ENCODE results near the gene PHACTR1. TPM values are rescaled to one million over a fixed set of nuclear protein-coding genes. Genes with fewer than 3 reads are reported as not detected.
"Not testable (repeated sequence)": the region's sequence is repeated elsewhere in the genome, so short reads cannot be mapped to it uniquely, and the experiment has no call there.

Gene PHACTR1
- total RNA-seq, 2 donors from 2014 or later = 2.8 to 6.3 TPM

DNA sequence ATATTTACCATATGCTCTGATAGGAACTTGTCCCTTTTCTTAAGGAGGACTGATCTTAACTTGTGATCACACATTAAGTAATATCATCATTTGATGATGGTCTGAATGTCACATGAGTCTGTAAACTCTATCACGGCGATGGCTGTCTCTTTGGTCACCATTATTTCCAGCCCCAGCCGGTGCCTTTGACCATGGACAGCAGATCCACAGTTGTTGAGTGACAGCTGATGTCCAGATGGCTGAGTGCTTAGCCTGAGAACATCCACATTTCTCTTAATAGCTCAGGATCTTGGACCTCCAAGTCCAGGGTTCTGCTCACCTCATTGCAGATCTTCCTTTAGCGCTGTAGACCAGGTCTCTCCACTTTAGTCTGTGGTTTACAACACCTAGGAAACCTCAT is 440.7 kb downstream of the PHACTR1 start:
- Histone ChIP-seq H3K4me1 (ENCODE audit: control insufficient read depth, insufficient read depth, low read length) (no peaks in the 10 kb centered on the region), H3K9me3 (ENCODE audit: control insufficient read depth, low read length) (no peaks in the 10 kb centered on the region), H3K36me3 (ENCODE audit: control insufficient read depth, insufficient read depth, low read length) (peaks cover 9% of the 10 kb centered on the region), H3K4me3 (ENCODE audit: low read length) (no peak overlapping the region), H3K27ac (ENCODE audit: low read depth, low read length) (no peak overlapping the region), H3K27me3 (ENCODE audit: control insufficient read depth, insufficient read depth, low read length, poor library complexity, severe bottlenecking) (no peaks in the 10 kb centered on the region), H3K9ac (ENCODE audit: extremely low read depth, low read length, poor library complexity, severe bottlenecking) (no peak overlapping the region)
- no peaks in the 10 kb centered on the region for H3K9me3 Mint-ChIP-seq
- TF ChIP-seq, protein P1, sequence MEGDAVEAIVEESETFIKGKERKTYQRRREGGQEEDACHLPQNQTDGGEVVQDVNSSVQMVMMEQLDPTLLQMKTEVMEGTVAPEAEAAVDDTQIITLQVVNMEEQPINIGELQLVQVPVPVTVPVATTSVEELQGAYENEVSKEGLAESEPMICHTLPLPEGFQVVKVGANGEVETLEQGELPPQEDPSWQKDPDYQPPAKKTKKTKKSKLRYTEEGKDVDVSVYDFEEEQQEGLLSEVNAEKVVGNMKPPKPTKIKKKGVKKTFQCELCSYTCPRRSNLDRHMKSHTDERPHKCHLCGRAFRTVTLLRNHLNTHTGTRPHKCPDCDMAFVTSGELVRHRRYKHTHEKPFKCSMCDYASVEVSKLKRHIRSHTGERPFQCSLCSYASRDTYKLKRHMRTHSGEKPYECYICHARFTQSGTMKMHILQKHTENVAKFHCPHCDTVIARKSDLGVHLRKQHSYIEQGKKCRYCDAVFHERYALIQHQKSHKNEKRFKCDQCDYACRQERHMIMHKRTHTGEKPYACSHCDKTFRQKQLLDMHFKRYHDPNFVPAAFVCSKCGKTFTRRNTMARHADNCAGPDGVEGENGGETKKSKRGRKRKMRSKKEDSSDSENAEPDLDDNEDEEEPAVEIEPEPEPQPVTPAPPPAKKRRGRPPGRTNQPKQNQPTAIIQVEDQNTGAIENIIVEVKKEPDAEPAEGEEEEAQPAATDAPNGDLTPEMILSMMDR (conservative IDR thresholded peaks at IDR 0.05) = no peak
- no peaks in the 10 kb centered on the region for H3K27me3 Mint-ChIP-seq (ENCODE audit: insufficient read depth)
- H3K27ac Mint-ChIP-seq = no peak overlapping the region
- 94 to 95% methylated on average over 4 of the region's 4 CpGs for WGBS, 2 experiments (ENCODE audit: insufficient coverage in 1 of 2, insufficient read length in 1 of 2)
- H3K4me1 Mint-ChIP-seq = no peaks in the 10 kb centered on the region
- no peaks in the 10 kb centered on the region for H3K36me3 Mint-ChIP-seq (ENCODE audit: low read depth)
- no peak overlapping the region for H3K4me3 Mint-ChIP-seq
- no peak for DNase-seq

DNA sequence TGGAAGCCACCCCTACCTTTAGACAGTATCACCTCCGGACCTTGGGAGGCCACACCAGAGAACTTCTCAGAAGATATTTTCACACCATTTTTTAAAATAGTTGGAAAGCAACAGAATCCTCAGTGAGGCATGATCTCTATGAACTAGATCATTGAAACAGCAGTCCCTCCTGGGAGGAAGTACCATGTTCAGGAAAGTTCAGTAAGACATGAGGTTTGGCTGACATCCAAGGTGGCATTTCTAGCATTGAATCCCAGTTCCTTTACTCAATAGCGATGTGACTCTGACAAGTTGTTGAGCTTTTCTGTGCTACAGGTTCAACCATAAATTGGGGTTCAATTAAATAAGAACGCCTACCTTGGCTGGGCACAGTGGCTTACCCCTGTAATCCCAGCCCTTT is 442.7 kb downstream of the PHACTR1 start:
- TF ChIP-seq, protein P1 (conservative IDR thresholded peaks at IDR 0.05) = no peak
- Histone ChIP-seq H3K4me1 (ENCODE audit: control insufficient read depth, insufficient read depth, low read length) (no peaks in the 10 kb centered on the region), H3K36me3 (ENCODE audit: control insufficient read depth, insufficient read depth, low read length) (peaks cover 9% of the 10 kb centered on the region), H3K4me3 (ENCODE audit: low read length) (no peak overlapping the region), H3K9ac (ENCODE audit: extremely low read depth, low read length, poor library complexity, severe bottlenecking) (no peak overlapping the region), H3K27ac (ENCODE audit: low read depth, low read length) (no peak overlapping the region), H3K9me3 (ENCODE audit: control insufficient read depth, low read length) (no peaks in the 10 kb centered on the region), H3K27me3 (ENCODE audit: control insufficient read depth, insufficient read depth, low read length, poor library complexity, severe bottlenecking) (no peaks in the 10 kb centered on the region)
- Mint-ChIP-seq H3K36me3 (ENCODE audit: low read depth) (no peaks in the 10 kb centered on the region), H3K27me3 (ENCODE audit: insufficient read depth) (no peaks in the 10 kb centered on the region), H3K27ac (no peak overlapping the region), H3K4me1 (no peaks in the 10 kb centered on the region), H3K9me3 (no peaks in the 10 kb centered on the region), H3K4me3 (no peak overlapping the region)
- DNase-seq = no peak
- 88 to 93% methylated on average over 2 to 3 of the region's 3 CpGs for WGBS, 2 experiments (ENCODE audit: insufficient coverage in 1 of 2, insufficient read length in 1 of 2)

DNA sequence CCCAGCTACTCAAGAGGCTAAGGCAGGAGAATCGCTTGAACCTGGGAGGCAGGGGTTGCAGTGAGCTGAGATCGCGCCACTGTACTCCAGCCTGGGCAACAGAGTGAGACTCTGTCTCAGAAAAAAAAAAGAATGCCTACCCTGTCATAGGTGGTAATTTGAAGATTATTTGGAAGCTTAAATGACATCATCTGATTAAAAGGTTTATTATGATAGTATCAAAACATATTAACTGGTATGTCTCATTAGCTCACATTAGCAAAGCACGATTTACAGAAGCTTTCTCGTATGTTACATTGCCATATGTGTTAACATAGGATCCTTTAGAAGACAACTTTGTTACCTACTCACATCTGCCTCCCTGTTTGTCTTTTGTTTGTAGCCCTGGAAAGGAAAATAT is 443.3 kb downstream of the PHACTR1 start:
- not testable (repeated sequence) for H3K27ac ChIP-seq (ENCODE audit: low read depth, low read length); H3K9me3 ChIP-seq (ENCODE audit: control insufficient read depth, low read length); H3K9ac ChIP-seq (ENCODE audit: extremely low read depth, low read length, poor library complexity, severe bottlenecking); H3K27me3 ChIP-seq (ENCODE audit: control insufficient read depth, insufficient read depth, low read length, poor library complexity, severe bottlenecking); H3K4me1 Mint-ChIP-seq; H3K4me1 ChIP-seq (ENCODE audit: control insufficient read depth, insufficient read depth, low read length); H3K36me3 Mint-ChIP-seq (ENCODE audit: low read depth); DNase-seq; H3K27ac Mint-ChIP-seq; H3K4me3 ChIP-seq (ENCODE audit: low read length); H3K9me3 Mint-ChIP-seq; H3K36me3 ChIP-seq (ENCODE audit: control insufficient read depth, insufficient read depth, low read length); H3K4me3 Mint-ChIP-seq; H3K27me3 Mint-ChIP-seq (ENCODE audit: insufficient read depth)
- 95 to 96% methylated on average over 3 to 5 of the region's 5 CpGs for WGBS, 2 experiments (ENCODE audit: insufficient coverage in 1 of 2, insufficient read length in 1 of 2)
